IMR-90 (cell line): ENCODE data around the gene TTC28. TPM values are rescaled to one million over a fixed set of nuclear protein-coding genes. Genes with fewer than 3 reads are reported as not detected.

Experiments used
- ATAC-seq: fragments of 200-7000 bp; cut with Tn5 transposase; 2 replicates; pipeline ENCODE4 v1.9.1; 2020; ENCODE audit warnings: low read depth, mild to moderate bottlenecking, moderate library complexity
- BruUV-seq: library from RNA; stranded (reverse); fragments of 400-500 nt; replicated peaks from 2 replicates; lab custom pipeline; 2021; lab: Mats Ljungman, UMichigan
- CTCF ChIA-PET: fragments of 300-600 bp; formaldehyde crosslinking; extraction: SDS; loops from one replicate; lab custom pipeline; 2021; ENCODE audit warnings: antibody characterized with exemption; lab: Yijun Ruan, JAX
- POLR2A ChIA-PET: fragments of 300-600 bp; sonication (Branson Sonifier 250); formaldehyde crosslinking; loops from one replicate; lab custom pipeline; 2022; ENCODE audit warnings: antibody characterized with exemption; ENCODE audit not compliant: unreplicated experiment; lab: Charles Lee
- DNase-seq: peaks from one replicate; pipeline ENCODE4 v3.0.0; 2013
- H2AFZ ChIP-seq: replicated peaks from 2 replicates; pipeline ENCODE3; 2013; ENCODE audit warnings: low read length, mild to moderate bottlenecking; ENCODE audit not compliant: poor library complexity
- H2AK5ac ChIP-seq: 2 replicates; pipeline ENCODE4 v1.6.1; 2013; ENCODE audit warnings: low read depth, low read length, inconsistent platforms
- H2AK9ac ChIP-seq: replicated peaks from 2 replicates; pipeline ENCODE3; 2013; ENCODE audit warnings: mild to moderate bottlenecking, low read depth, low read length, moderate library complexity; ENCODE audit not compliant: poor library complexity
- H2BK120ac ChIP-seq: 2 replicates; pipeline ENCODE4 v1.6.1; 2013; ENCODE audit warnings: low read depth, low read length, inconsistent platforms
- H2BK15ac ChIP-seq: 3 replicates; pipeline ENCODE4 v1.6.1; 2013; ENCODE audit warnings: low read depth, low read length, inconsistent platforms
- H2BK20ac ChIP-seq: 2 replicates; pipeline ENCODE4 v1.6.1; 2013; ENCODE audit warnings: low read depth, mild to moderate bottlenecking, inconsistent platforms, low read length, moderate library complexity
- H2BK5ac ChIP-seq: 2 replicates; pipeline ENCODE4 v1.6.1; 2013; ENCODE audit warnings: mild to moderate bottlenecking, low read depth, low read length, inconsistent platforms; ENCODE audit not compliant: poor library complexity, severe bottlenecking
- H3K14ac ChIP-seq: replicated peaks from 2 replicates; pipeline ENCODE4 v1.6.1; 2013; ENCODE audit warnings: low read depth, low read length, inconsistent platforms
- H3K18ac ChIP-seq: 2 replicates; pipeline ENCODE4 v1.6.1; 2013; ENCODE audit warnings: low read depth, low read length, control low read depth
- H3K23ac ChIP-seq: 2 replicates; pipeline ENCODE4 v1.6.1; 2013; ENCODE audit warnings: low read depth, low read length, inconsistent platforms
- H3K27ac ChIP-seq: 2 replicates; pipeline ENCODE4 v1.5.1; 2013; ENCODE audit warnings: mild to moderate bottlenecking, control low read depth, low read length; ENCODE audit not compliant: insufficient read depth
- H3K27me3 ChIP-seq: 2 replicates; pipeline ENCODE4 v1.6.1; 2013; ENCODE audit warnings: low read length; ENCODE audit not compliant: control insufficient read depth, insufficient read depth
- H3K36me3 ChIP-seq: 2 replicates; pipeline ENCODE4 v1.6.1; 2013; ENCODE audit warnings: low read length, mixed read lengths; ENCODE audit not compliant: control insufficient read depth, insufficient read depth
- H3K4ac ChIP-seq: 2 replicates; pipeline ENCODE4 v1.6.1; 2013; ENCODE audit warnings: low read depth, low read length, inconsistent platforms
- H3K4me1 ChIP-seq: 2 replicates; pipeline ENCODE4 v1.6.1; 2013; ENCODE audit warnings: low read length, mixed read lengths; ENCODE audit not compliant: control insufficient read depth, insufficient read depth
- H3K4me2 ChIP-seq: 2 replicates; pipeline ENCODE4 v1.6.1; 2013; ENCODE audit warnings: low read depth, mild to moderate bottlenecking, control low read depth, low read length, moderate library complexity
- H3K4me3 ChIP-seq: 2 replicates; pipeline ENCODE4 v1.5.1; 2013; ENCODE audit warnings: low read depth, mild to moderate bottlenecking, control low read depth, low read length, moderate library complexity; ENCODE audit not compliant: insufficient read depth
- H3K56ac ChIP-seq: 2 replicates; pipeline ENCODE4 v1.6.1; 2013; ENCODE audit warnings: low read length, inconsistent platforms; ENCODE audit not compliant: insufficient read depth; ENCODE audit errors: extremely low read depth
- H3K79me1 ChIP-seq, 2 experiments: 2 replicates each; pipeline ENCODE4 v1.6.1; 2013; ENCODE audit warnings: low read length in 2 of 2, inconsistent platforms in 1 of 2, low read depth in 1 of 2
- H3K9ac ChIP-seq: 2 replicates; pipeline ENCODE4 v1.6.1; 2013; ENCODE audit warnings: low read depth, low read length, control low read depth
- H3K9me1 ChIP-seq: 2 replicates; pipeline ENCODE4 v1.6.1; 2013; ENCODE audit warnings: low read length, inconsistent platforms; ENCODE audit not compliant: insufficient read depth
- H3K9me3 ChIP-seq: 2 replicates; pipeline ENCODE4 v1.6.1; 2013; ENCODE audit warnings: low read length; ENCODE audit not compliant: control insufficient read depth, insufficient read depth
- H4K20me1 ChIP-seq: 2 replicates; pipeline ENCODE4 v1.6.1; 2013; ENCODE audit warnings: low read length, inconsistent platforms; ENCODE audit not compliant: insufficient read depth
- H4K5ac ChIP-seq: 2 replicates; pipeline ENCODE4 v1.6.1; 2013; ENCODE audit warnings: mild to moderate bottlenecking, low read depth, low read length, control low read depth
- H4K8ac ChIP-seq, 2 experiments: 2 replicates each; pipeline ENCODE4 v1.6.1; 2013; ENCODE audit warnings: low read depth in 2 of 2, low read length in 2 of 2, control low read depth in 1 of 2, inconsistent platforms in 1 of 2
- H4K91ac ChIP-seq: 2 replicates; pipeline ENCODE4 v1.6.1; 2013; ENCODE audit warnings: low read depth, low read length, inconsistent platforms; ENCODE audit not compliant: insufficient read depth
- MXI1 ChIP-seq: IDR thresholded peaks from 2 replicates; pipeline ENCODE4 v1.6.1; 2012; ENCODE audit warnings: low read depth, mild to moderate bottlenecking, low read length, moderate library complexity, borderline replicate concordance
- RAD21 ChIP-seq: IDR thresholded peaks from 2 replicates; pipeline ENCODE4 v1.6.1; 2012; ENCODE audit warnings: low read length, improper control_type of control experiment
- RCOR1 ChIP-seq: IDR thresholded peaks from 2 replicates; pipeline ENCODE4 v1.6.1; 2012; ENCODE audit warnings: mild to moderate bottlenecking, low read length, improper control_type of control experiment; ENCODE audit not compliant: insufficient replicate concordance
- WGBS, 2 experiments: methylation state at CpG; one replicate each; pipeline versions ENCODE4 v1.1.5 to v1.1.7; 2013; ENCODE audit warnings: missing lambda C conversion rate in 2 of 2; ENCODE audit not compliant: insufficient read length in 1 of 2; ENCODE audit errors: extremely low coverage in 2 of 2; 5-methylcytosine and 5-hydroxymethylcytosine counted together
- dilution Hi-C: fragments of 300-500 bp; cut with HindIII; formaldehyde crosslinking; loops from one replicate; pipeline ENCODE4 v1.14.3; 2018; ENCODE audit warnings: low sequenced_read_pairs; ENCODE audit not compliant: unreplicated experiment
- in situ Hi-C: fragments of 300-500 bp; cut with MboI; formaldehyde crosslinking; loops from 3 replicates; pipeline ENCODE4 v1.14.3; 2019; ENCODE audit warnings: low sequenced_read_pairs, inconsistent platforms, mixed read lengths
- intact Hi-C: fragments of 100-400 bp; cut with micrococcal nuclease; formaldehyde crosslinking; loops from 2 replicates; pipeline ENCODE4 v1.10.0; 2022
- polyA plus RNA-seq, 3 experiments: library from polyadenylated mRNA; depleted of rRNA; stranded (reverse); fragments of >200 nt; gene quantifications; 2 replicates each; pipeline ENCODE4 v1.2.3, GENCODE V29; 2012; ENCODE audit warnings: low replicate concordance in 1 of 3
- total RNA-seq: library from RNA; depleted of rRNA; stranded (reverse); fragments of >200 nt; gene quantifications from 2 replicates; pipeline ENCODE4 v1.2.3, GENCODE V29; 2012
- TF ChIP-seq, protein P1 (sequence below): fragments of 150-350 bp; IDR thresholded peaks from 2 replicates; pipeline ENCODE4 v1.6.1; 2017; ENCODE audit warnings: mild to moderate bottlenecking, antibody characterized with exemption, low read length, low read depth
- TF ChIP-seq, protein P2 (sequence below): conservative IDR thresholded peaks from 2 replicates; pipeline ENCODE4 v1.5.1; 2012; ENCODE audit warnings: mild to moderate bottlenecking, low read depth, low read length, improper control_type of control experiment
- TF ChIP-seq, protein P3 (sequence below): fragments of 150-350 bp; IDR thresholded peaks from 2 replicates; pipeline ENCODE4 v1.6.1; 2016; ENCODE audit warnings: low read depth, mild to moderate bottlenecking, low read length, moderate library complexity, borderline replicate concordance

TTC28 gene
- total and polyA plus RNA-seq, 2 of the 4 experiments (the other 2 are of a cell fraction): 5.6 to 13.3 TPM

DNA sequence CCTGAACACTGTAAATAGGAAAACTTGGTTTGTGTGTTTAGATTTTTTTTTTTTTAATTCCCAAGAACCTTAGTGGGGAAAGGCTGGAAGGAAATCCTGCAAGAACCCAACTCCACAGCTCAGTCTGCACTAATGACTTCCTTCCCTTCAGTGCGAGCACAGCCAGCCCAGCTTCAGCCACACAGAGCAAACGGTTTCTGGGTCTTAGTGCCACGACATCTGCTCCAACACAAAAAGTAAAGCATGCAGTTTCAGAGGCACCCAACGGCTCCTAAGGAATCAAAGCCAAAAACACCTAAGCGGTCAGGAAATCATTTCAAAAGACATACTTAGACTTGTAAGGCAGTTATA lies 236.1 kb downstream of the TTC28 start:
- H2AK5ac ChIP-seq: no peak overlapping the region
- H3K9me1 ChIP-seq: no peaks in the 10 kb centered on the region
- peak overlapping the region; percentile 92 for H3K4me2 ChIP-seq
- no peak overlapping the region for H2AK9ac ChIP-seq
- peak overlapping the region; percentile 81 for H3K9ac ChIP-seq
- TF ChIP-seq MXI1 (no peak), RCOR1 (no peak), RAD21 (0 out of 2 replicates have a peak, but pooled peaks have one; percentile 4)
- TF ChIP-seq, protein P1, sequence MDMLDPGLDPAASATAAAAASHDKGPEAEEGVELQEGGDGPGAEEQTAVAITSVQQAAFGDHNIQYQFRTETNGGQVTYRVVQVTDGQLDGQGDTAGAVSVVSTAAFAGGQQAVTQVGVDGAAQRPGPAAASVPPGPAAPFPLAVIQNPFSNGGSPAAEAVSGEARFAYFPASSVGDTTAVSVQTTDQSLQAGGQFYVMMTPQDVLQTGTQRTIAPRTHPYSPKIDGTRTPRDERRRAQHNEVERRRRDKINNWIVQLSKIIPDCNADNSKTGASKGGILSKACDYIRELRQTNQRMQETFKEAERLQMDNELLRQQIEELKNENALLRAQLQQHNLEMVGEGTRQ: no peak
- TF ChIP-seq, protein P2, sequence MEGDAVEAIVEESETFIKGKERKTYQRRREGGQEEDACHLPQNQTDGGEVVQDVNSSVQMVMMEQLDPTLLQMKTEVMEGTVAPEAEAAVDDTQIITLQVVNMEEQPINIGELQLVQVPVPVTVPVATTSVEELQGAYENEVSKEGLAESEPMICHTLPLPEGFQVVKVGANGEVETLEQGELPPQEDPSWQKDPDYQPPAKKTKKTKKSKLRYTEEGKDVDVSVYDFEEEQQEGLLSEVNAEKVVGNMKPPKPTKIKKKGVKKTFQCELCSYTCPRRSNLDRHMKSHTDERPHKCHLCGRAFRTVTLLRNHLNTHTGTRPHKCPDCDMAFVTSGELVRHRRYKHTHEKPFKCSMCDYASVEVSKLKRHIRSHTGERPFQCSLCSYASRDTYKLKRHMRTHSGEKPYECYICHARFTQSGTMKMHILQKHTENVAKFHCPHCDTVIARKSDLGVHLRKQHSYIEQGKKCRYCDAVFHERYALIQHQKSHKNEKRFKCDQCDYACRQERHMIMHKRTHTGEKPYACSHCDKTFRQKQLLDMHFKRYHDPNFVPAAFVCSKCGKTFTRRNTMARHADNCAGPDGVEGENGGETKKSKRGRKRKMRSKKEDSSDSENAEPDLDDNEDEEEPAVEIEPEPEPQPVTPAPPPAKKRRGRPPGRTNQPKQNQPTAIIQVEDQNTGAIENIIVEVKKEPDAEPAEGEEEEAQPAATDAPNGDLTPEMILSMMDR: no peak
- TF ChIP-seq, protein P3, sequence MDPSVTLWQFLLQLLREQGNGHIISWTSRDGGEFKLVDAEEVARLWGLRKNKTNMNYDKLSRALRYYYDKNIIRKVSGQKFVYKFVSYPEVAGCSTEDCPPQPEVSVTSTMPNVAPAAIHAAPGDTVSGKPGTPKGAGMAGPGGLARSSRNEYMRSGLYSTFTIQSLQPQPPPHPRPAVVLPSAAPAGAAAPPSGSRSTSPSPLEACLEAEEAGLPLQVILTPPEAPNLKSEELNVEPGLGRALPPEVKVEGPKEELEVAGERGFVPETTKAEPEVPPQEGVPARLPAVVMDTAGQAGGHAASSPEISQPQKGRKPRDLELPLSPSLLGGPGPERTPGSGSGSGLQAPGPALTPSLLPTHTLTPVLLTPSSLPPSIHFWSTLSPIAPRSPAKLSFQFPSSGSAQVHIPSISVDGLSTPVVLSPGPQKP: no peak
- ATAC-seq (peak; percentile 48), DNase-seq (peak; percentile 76)
- peak overlapping the region; percentile 70 for H3K14ac ChIP-seq
- H3K27me3 ChIP-seq: no peaks in the 10 kb centered on the region
- H2AFZ ChIP-seq: peak overlapping the region; percentile 16
- no TSS peak for BruUV-seq
- H3K4ac ChIP-seq: peak overlapping the region; percentile 91; the same call in 1 of the 2 replicates
- in situ Hi-C loops (loop anchor here (25.0 kb wide), 1 partner anchor 381 kb away; no protein-coding TSS in a partner anchor), dilution Hi-C loops (no loop called here), intact Hi-C loops (loop anchor here (1.0 to 5.0 kb wide), 4 partner anchors 46 to 301 kb away; no protein-coding TSS in a partner anchor)
- no CpG with 5 or more reads among the region's 5 CpGs for WGBS, 2 experiments
- H3K36me3 ChIP-seq: no peaks in the 10 kb centered on the region
- H3K4me3 ChIP-seq: peak overlapping the region; percentile 45
- H2BK15ac ChIP-seq: no peak overlapping the region; the same call in 2 of the 3 replicates
- H3K56ac ChIP-seq: peak overlapping the region; percentile 45; the same call in 1 of the 2 replicates
- H3K27ac ChIP-seq: peak overlapping the region; percentile 75
- H3K18ac ChIP-seq: peak overlapping the region; percentile 83
- H4K91ac ChIP-seq: peak overlapping the region; percentile 77
- no peak overlapping the region for H2BK20ac ChIP-seq
- peak overlapping the region; percentile 76 for H2BK5ac ChIP-seq
- H2BK120ac ChIP-seq: peak overlapping the region; percentile 42
- peak overlapping the region in 1 of 2 experiments; percentile 87; a peak in 3 of 4 replicates for H4K8ac ChIP-seq
- ChIA-PET POLR2A (interaction anchor here (0.7 kb wide), 1 partner anchor 296 kb away, joined by 3 read pairs; no protein-coding TSS in a partner anchor), CTCF (interaction anchor here (0.7 kb wide), 1 partner anchor 557 kb away, joined by 6 read pairs; no protein-coding TSS in a partner anchor)
- H3K23ac ChIP-seq: peak overlapping the region; percentile 78
- H3K4me1 ChIP-seq: peaks cover 5% of the 10 kb centered on the region; the same call in 1 of the 2 replicates
- no peaks in the 10 kb centered on the region for H4K20me1 ChIP-seq
- peaks cover 15 to 25% of the 10 kb centered on the region in 2 experiments for H3K79me1 ChIP-seq
- H3K9me3 ChIP-seq: no peaks in the 10 kb centered on the region
- H4K5ac ChIP-seq: peak overlapping the region; percentile 78
